Endodermal cell (in vitro differentiated cells): Measurements from ENCODE around the gene RIN3. TPM values are rescaled to one million over a fixed set of nuclear protein-coding genes. Genes with fewer than 3 reads are reported as not detected.

Experiments
- DNase-seq: peaks from one replicate; pipeline ENCODE4 v3.0.0-alpha.2; 2017
- H3K27ac ChIP-seq: 2 replicates; pipeline ENCODE4 v1.5.1; 2013; ENCODE audit warnings: mild to moderate bottlenecking, low read depth, low read length, moderate library complexity
- H3K27me3 ChIP-seq: 2 replicates; pipeline ENCODE4 v1.6.1; 2013; ENCODE audit warnings: mild to moderate bottlenecking, low read length, moderate library complexity; ENCODE audit not compliant: insufficient read depth, control insufficient read depth, poor library complexity, severe bottlenecking
- H3K36me3 ChIP-seq: 2 replicates; pipeline ENCODE4 v1.7.0; 2013; ENCODE audit warnings: mild to moderate bottlenecking, low read length, moderate library complexity; ENCODE audit not compliant: control insufficient read depth, insufficient read depth
- H3K4me1 ChIP-seq: one replicate; pipeline ENCODE4 v1.7.0; 2013; ENCODE audit warnings: low read length; ENCODE audit not compliant: control insufficient read depth, insufficient read depth
- H3K4me3 ChIP-seq: 2 replicates; pipeline ENCODE4 v1.5.1; 2013; ENCODE audit warnings: mild to moderate bottlenecking, low read length, moderate library complexity
- H3K9ac ChIP-seq: 2 replicates; pipeline ENCODE4 v1.6.1; 2013; ENCODE audit warnings: mild to moderate bottlenecking, low read length, moderate library complexity; ENCODE audit not compliant: poor library complexity, severe bottlenecking; ENCODE audit errors: extremely low read depth
- H3K9me3 ChIP-seq: 2 replicates; pipeline ENCODE4 v1.6.1; 2013; ENCODE audit warnings: mild to moderate bottlenecking, low read length, moderate library complexity; ENCODE audit not compliant: control insufficient read depth
- H3K27ac Mint-ChIP-seq: 2 replicates; pipeline ENCODE4 v1.8.0; 2020; ENCODE audit warnings: mixed read lengths
- H3K27me3 Mint-ChIP-seq: 2 replicates; pipeline ENCODE4 v1.8.0; 2021; ENCODE audit warnings: mild to moderate bottlenecking, mixed read lengths; ENCODE audit not compliant: insufficient read depth
- H3K36me3 Mint-ChIP-seq: 2 replicates; pipeline ENCODE4 v1.8.0; 2020; ENCODE audit warnings: low read depth, mixed read lengths
- H3K4me1 Mint-ChIP-seq: 2 replicates; pipeline ENCODE4 v1.8.0; 2020; ENCODE audit warnings: mixed read lengths
- H3K4me3 Mint-ChIP-seq: 2 replicates; pipeline ENCODE4 v1.8.0; 2020; ENCODE audit warnings: mild to moderate bottlenecking, moderate library complexity, mixed read lengths
- H3K9me3 Mint-ChIP-seq: 2 replicates; pipeline ENCODE4 v1.8.0; 2020; ENCODE audit warnings: mild to moderate bottlenecking, mixed read lengths
- CTCF ChIP-seq: fragments of 200-600 bp; sonication (generic); conservative IDR thresholded peaks from 2 replicates; pipeline ENCODE4 v1.5.0; 2021; ENCODE audit warnings: antibody characterized with exemption, mild to moderate bottlenecking
- WGBS, 2 experiments: methylation state at CpG; one replicate each; pipeline versions ENCODE4 v1.1.5 to v1.1.7; 2013; ENCODE audit warnings: missing lambda C conversion rate in 2 of 2, mixed read lengths in 1 of 2; ENCODE audit not compliant: insufficient coverage in 1 of 2, insufficient read length in 1 of 2; 5-methylcytosine and 5-hydroxymethylcytosine counted together
- total RNA-seq, 2 donors: library from RNA; stranded (reverse); fragmentation: NEBNext Ultra II Directional in 1 of 2; extraction: Animal tissue kit (Norgen Biotek cat#: 25700) in 1 of 2; gene quantifications; 2 replicates in 1 of 2; 3 replicates in 1 of 2; pipeline ENCODE4 v1.2.1, GENCODE V29; 2021

RIN3 gene
- total RNA-seq, 2 donors from 2014 or later, result 5.2 to 6.0 TPM

- Mint-ChIP-seq H3K4me1 (no peaks in the 10 kb centered on the region), H3K36me3 (no peaks in the 10 kb centered on the region), H3K9me3 (peaks cover 9% of the 10 kb centered on the region), H3K27me3 (peaks cover 2% of the 10 kb centered on the region), H3K4me3 (no peak overlapping the region), H3K27ac (no peak overlapping the region)
- Histone ChIP-seq H3K9me3 (peaks cover 5% of the 10 kb centered on the region), H3K27me3 (no peaks in the 10 kb centered on the region), H3K36me3 (no peaks in the 10 kb centered on the region), H3K27ac (no peak overlapping the region), H3K4me1 (no peaks in the 10 kb centered on the region), H3K4me3 (no peak overlapping the region), H3K9ac (no peak overlapping the region)
- 80 to 93% methylated on average over 2 to 3 of the region's 3 CpGs for WGBS, 2 experiments
- DNase-seq, result no peak
- TF ChIP-seq CTCF, result no peak
Observed at GRCh38 chr14:92473969-92474535, 39.5 kb upstream of the RIN3 start.

DNA sequence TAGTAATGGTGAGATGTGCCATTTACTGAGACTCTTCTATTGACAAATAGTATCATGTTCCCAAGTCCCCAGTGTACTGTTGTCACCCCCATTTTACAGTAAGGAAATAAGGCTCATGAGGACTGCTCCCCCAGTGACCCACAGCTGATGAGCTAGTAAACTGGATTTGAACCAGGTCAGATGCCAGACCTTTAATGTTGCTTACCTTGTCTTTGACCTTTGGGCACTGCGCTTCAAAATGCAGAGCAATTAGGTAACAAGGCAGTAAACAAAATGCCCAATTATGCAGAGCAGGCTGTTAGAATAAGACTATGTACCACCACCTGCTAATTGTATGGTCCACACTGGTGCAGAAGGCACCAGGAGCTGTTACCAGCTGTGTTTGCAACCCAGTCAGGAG lies 38.5 kb upstream of the RIN3 start:
- no peaks in the 10 kb centered on the region for H3K36me3 ChIP-seq
- H3K27me3 ChIP-seq, result no peaks in the 10 kb centered on the region
- peaks cover under 1% of the 10 kb centered on the region for H3K9me3 Mint-ChIP-seq
- no peak overlapping the region for H3K27ac ChIP-seq
- TF ChIP-seq CTCF, result no peak
- no peak overlapping the region for H3K4me3 ChIP-seq
- no peak overlapping the region for H3K9ac ChIP-seq
- H3K4me1 Mint-ChIP-seq, result no peaks in the 10 kb centered on the region
- DNase-seq, result no peak
- H3K4me1 ChIP-seq, result no peaks in the 10 kb centered on the region
- H3K27ac Mint-ChIP-seq, result no peak overlapping the region
- H3K4me3 Mint-ChIP-seq, result no peak overlapping the region
- no peaks in the 10 kb centered on the region for H3K36me3 Mint-ChIP-seq
- no peaks in the 10 kb centered on the region for H3K9me3 ChIP-seq
- peaks cover 2% of the 10 kb centered on the region for H3K27me3 Mint-ChIP-seq
- WGBS, 2 experiments, result 88 to 100% methylated on average over 1 of the region's 1 CpG

DNA sequence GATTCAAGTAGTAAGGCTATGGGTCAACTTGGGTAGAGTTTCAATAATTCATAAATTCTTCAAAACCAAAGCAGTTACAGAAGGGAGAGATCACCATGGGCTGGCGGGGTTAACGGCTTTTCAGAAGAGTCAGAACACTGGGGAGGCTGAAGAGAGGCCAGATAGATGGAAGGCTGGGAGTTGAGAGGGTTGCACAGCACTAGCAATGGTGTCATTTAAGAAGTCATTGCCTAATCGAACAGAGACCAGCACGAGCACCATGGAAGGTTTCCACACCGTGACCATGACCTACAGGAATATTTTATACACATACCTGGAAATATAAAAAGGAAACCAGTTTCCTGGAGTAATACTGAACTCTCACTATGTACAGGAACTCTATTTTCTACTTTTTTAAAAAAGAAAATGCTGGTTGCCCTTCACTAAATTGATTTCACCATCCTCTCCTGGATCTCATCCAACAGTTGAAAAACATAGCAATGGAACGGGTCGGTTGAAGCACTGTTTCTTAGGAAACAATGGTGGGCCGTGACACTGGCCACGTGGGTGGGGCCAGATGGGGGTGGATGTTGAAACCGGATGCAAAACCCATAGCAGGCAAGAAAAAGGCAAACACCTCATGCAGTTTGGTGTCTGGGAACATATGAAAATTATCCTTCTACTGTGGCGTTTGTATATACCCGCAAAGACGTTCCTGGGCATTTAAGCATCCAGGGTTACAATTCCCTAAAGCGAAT lies 38.0 kb upstream of the RIN3 start:
- Mint-ChIP-seq H3K9me3 (no peaks in the 10 kb centered on the region), H3K4me3 (no peak overlapping the region), H3K27me3 (peaks cover 2% of the 10 kb centered on the region), H3K36me3 (no peaks in the 10 kb centered on the region), H3K27ac (no peak overlapping the region), H3K4me1 (no peaks in the 10 kb centered on the region)
- no peaks in the 10 kb centered on the region for H3K36me3 ChIP-seq
- no peaks in the 10 kb centered on the region for H3K27me3 ChIP-seq
- H3K4me1 ChIP-seq, result no peaks in the 10 kb centered on the region
- TF ChIP-seq CTCF, result no peak
- H3K4me3 ChIP-seq, result no peak overlapping the region
- H3K9me3 ChIP-seq, result no peaks in the 10 kb centered on the region
- 90 to 100% methylated on average over 9 to 14 of the region's 14 CpGs for WGBS, 2 experiments
- no peak for DNase-seq
- no peak overlapping the region for H3K9ac ChIP-seq
- H3K27ac ChIP-seq, result no peak overlapping the region
